HepG2 (cell line): ENCODE data around the gene GALNT9. TPM values are rescaled to one million over a fixed set of nuclear protein-coding genes. Genes with fewer than 3 reads are reported as not detected.

Experiments
- ATAC-seq: fragments of 200-7000 bp; cut with Tn5 transposase; 3 replicates; pipeline ENCODE4 v1.9.1; 2020; ENCODE audit warnings: mild to moderate bottlenecking, moderate library complexity
- BruUV-seq: library from RNA; stranded (reverse); fragments of 400-500 nt; replicated peaks from 2 replicates; lab custom pipeline; 2021; lab: Mats Ljungman, UMichigan
- CTCF ChIA-PET: fragments of 300-600 bp; formaldehyde crosslinking; extraction: SDS; loops from one replicate; lab custom pipeline; 2021; ENCODE audit warnings: low total read pairs, inconsistent platforms, low intra/inter-chr PET ratio; lab: Yijun Ruan, JAX
- POLR2A ChIA-PET: fragments of 350-600 bp; sonication (Branson Sonifier 250); formaldehyde crosslinking; loops from one replicate; lab custom pipeline; 2020; ENCODE audit warnings: antibody characterized with exemption, inconsistent platforms; lab: Yijun Ruan, JAX
- DNase-seq: peaks from one replicate; pipeline ENCODE4 v3.0.0-alpha.2; 2015; ENCODE audit warnings: low spot score
- FAIRE-seq: peaks from 3 replicates; lab custom pipeline; 2011; peaks lifted over from hg19 to GRCh38; lab: Jason Lieb, UNC
- H2AFZ ChIP-seq: one replicate; pipeline ENCODE4 v1.6.1; 2011; ENCODE audit warnings: low read length, inconsistent platforms
- H3K27ac ChIP-seq: fragments of 300-600 bp; 3 replicates; pipeline ENCODE4 v1.8.0; 2011; ENCODE audit warnings: mixed run types, mild to moderate bottlenecking, mixed read lengths, low read length, inconsistent platforms; ENCODE audit not compliant: insufficient read depth; ENCODE audit errors: extremely low read length
- H3K27me3 ChIP-seq, 2 experiments: fragments of 200-600 bp in 1 of 2; 2 replicates in 1 of 2; 3 replicates in 1 of 2; pipeline versions ENCODE4 v1.6.0 to v1.8.0; 2011; ENCODE audit warnings: low read length in 2 of 2, mild to moderate bottlenecking in 2 of 2, moderate library complexity in 2 of 2, inconsistent platforms in 1 of 2; ENCODE audit not compliant: insufficient read depth in 2 of 2, control insufficient read depth in 1 of 2
- H3K36me3 ChIP-seq, 2 experiments: fragments of 200-600 bp in 1 of 2; replicated peaks in 1 of 2; 2 replicates in 1 of 2; 3 replicates in 1 of 2; pipeline versions ENCODE4 v1.5.1 to v1.8.0; 2011; ENCODE audit warnings: low read length in 2 of 2, inconsistent platforms in 1 of 2; ENCODE audit not compliant: insufficient read depth in 2 of 2, control insufficient read depth in 1 of 2
- H3K4me1 ChIP-seq: 2 replicates; pipeline ENCODE4 v1.5.1; 2012; ENCODE audit warnings: low read length, inconsistent platforms; ENCODE audit not compliant: insufficient read depth
- H3K4me2 ChIP-seq: 2 replicates; pipeline ENCODE4 v1.6.0; 2011; ENCODE audit warnings: low read depth, low read length, inconsistent platforms
- H3K4me3 ChIP-seq, 3 experiments: fragments of 200-600 bp in 1 of 3; sonication (generic), shearing (Covaris generic) in 1 of 3; replicated peaks in 1 of 3; 2 replicates each; pipeline ENCODE4 v1.5.1; 2011 to 2016; ENCODE audit warnings: low read length in 3 of 3, inconsistent platforms in 2 of 3, low read depth in 2 of 3, mild to moderate bottlenecking in 2 of 3, control low read depth in 1 of 3, mixed read lengths in 1 of 3; ENCODE audit not compliant: insufficient read depth in 1 of 3
- H3K79me2 ChIP-seq: one replicate; pipeline ENCODE4 v1.6.1; 2011; ENCODE audit warnings: low read length, inconsistent platforms; ENCODE audit not compliant: insufficient read depth
- H3K9ac ChIP-seq: 2 replicates; pipeline ENCODE4 v1.6.0; 2011; ENCODE audit warnings: mild to moderate bottlenecking, low read depth, low read length, inconsistent platforms; ENCODE audit not compliant: insufficient read depth
- H3K9me3 ChIP-seq: 2 replicates; pipeline ENCODE4 v1.5.1; 2012; ENCODE audit warnings: mild to moderate bottlenecking, low read length
- H4K20me1 ChIP-seq: 2 replicates; pipeline ENCODE4 v1.6.0; 2011; ENCODE audit warnings: inconsistent platforms, mild to moderate bottlenecking, low read length, moderate library complexity; ENCODE audit not compliant: insufficient read depth
- DPF2 ChIP-seq: sonication (generic); formaldehyde crosslinking; IDR thresholded peaks from 2 replicates; pipeline ENCODE4 v1.4.0; 2020; ENCODE audit warnings: mild to moderate bottlenecking, low read depth, missing genetic modification reagents, borderline replicate concordance
- GATAD1 ChIP-seq: IDR thresholded peaks from 2 replicates; pipeline ENCODE4 v1.6.1; 2016; ENCODE audit warnings: missing genetic modification reagents, missing compliant biosample characterization
- KAT8 ChIP-seq: IDR thresholded peaks from 2 replicates; pipeline ENCODE4 v1.6.1; 2016; ENCODE audit warnings: missing genetic modification reagents, missing compliant biosample characterization
- KLF11 ChIP-seq: IDR thresholded peaks from 2 replicates; pipeline ENCODE4 v1.6.1; 2016; ENCODE audit warnings: missing compliant biosample characterization
- MED8 ChIP-seq: sonication (generic); formaldehyde crosslinking; IDR thresholded peaks from 2 replicates; pipeline ENCODE4 v1.8.1; 2023; ENCODE audit warnings: mild to moderate bottlenecking, missing genetic modification reagents; ENCODE audit not compliant: insufficient replicate concordance
- NFAT5 ChIP-seq: sonication (generic); formaldehyde crosslinking; IDR thresholded peaks from 2 replicates; pipeline ENCODE4 v1.4.0; 2020; ENCODE audit warnings: missing genetic modification reagents
- ZNF441 ChIP-seq: sonication (generic); formaldehyde crosslinking; IDR thresholded peaks from 2 replicates; pipeline ENCODE4 v1.7.0; 2021; ENCODE audit warnings: missing genetic modification reagents, borderline replicate concordance
- ZNF563 ChIP-seq: sonication (generic); formaldehyde crosslinking; IDR thresholded peaks from 2 replicates; pipeline ENCODE4 v1.8.0; 2022; ENCODE audit warnings: mild to moderate bottlenecking, moderate library complexity, missing genetic modification reagents
- ZNF768 ChIP-seq: sonication (generic); formaldehyde crosslinking; IDR thresholded peaks from 2 replicates; pipeline ENCODE4 v1.4.0; 2020; ENCODE audit warnings: missing genetic modification reagents
- WGBS: methylation state at CpG from one replicate; pipeline ENCODE4 v1.1.6; 2017; ENCODE audit warnings: low lambda C conversion rate; 5-methylcytosine and 5-hydroxymethylcytosine counted together
- in situ Hi-C: cut with HindIII; loops from 2 replicates; pipeline ENCODE4 v1.10.0; 2017; ENCODE audit warnings: low pct_unique_long_range_greater_than_20kb; ENCODE audit not compliant: extremely low pct_ligation_motif_present
- intact Hi-C: fragments of 100-400 bp; cut with micrococcal nuclease; formaldehyde crosslinking; loops from one replicate; pipeline ENCODE4 v1.10.0; 2022; ENCODE audit not compliant: unreplicated experiment
- polyA plus RNA-seq, 8 experiments: library from polyadenylated mRNA; depleted of rRNA in 3 of 8; stranded (reverse) in 7 of 8; unstranded in 1 of 8; fragments of >200 nt; fragmentation: Illumina TruSeq in 4 of 8; extraction: Trizol in 4 of 8; gene quantifications; 2 replicates each; pipeline versions ENCODE4 v1.2.1 to v1.2.3, GENCODE V29; 2011 to 2016; ENCODE audit warnings: low read depth in 4 of 8, missing spikeins in 1 of 8, mixed read lengths in 1 of 8; ENCODE audit not compliant: insufficient read depth in 1 of 8
- total RNA-seq, 5 experiments: library from RNA; depleted of rRNA; stranded (reverse); fragments of >200 nt; fragmentation: Illumina TruSeq; extraction: Trizol; gene quantifications; 2 replicates each; pipeline ENCODE4 v1.2.3, GENCODE V29; 2016; ENCODE audit warnings: low read depth in 1 of 5
- TF ChIP-seq, protein P1 (sequence below): sonication (generic); formaldehyde crosslinking; IDR thresholded peaks from 2 replicates; pipeline ENCODE4 v1.5.1; 2020; ENCODE audit warnings: mild to moderate bottlenecking, missing genetic modification reagents, moderate library complexity
- TF ChIP-seq, protein P2 (sequence below): sonication (generic); formaldehyde crosslinking; IDR thresholded peaks from 2 replicates; pipeline ENCODE4 v1.5.1; 2020; ENCODE audit warnings: missing genetic modification reagents, mild to moderate bottlenecking, borderline replicate concordance

GALNT9 gene
- total and polyA plus RNA-seq, 2 of the 13 experiments (the other 11 are each of a cell fraction or from before 2014, with no cell fraction given): 0.04 TPM; not detected in 1

GRCh38 chr12:132312516-132312915 lies 16.9 kb downstream of the GALNT9 start:
- H2AFZ ChIP-seq: no peak overlapping the region
- H3K79me2 ChIP-seq: no peaks in the 10 kb centered on the region
- peaks cover 10% of the 10 kb centered on the region; the same call in 1 of the 2 replicates for H3K9me3 ChIP-seq
- no peak overlapping the region for H3K4me3 ChIP-seq
- BruUV-seq: no TSS peak
- in situ Hi-C loops: no loop called here
- peaks cover 4% of the 10 kb centered on the region; the same call in 1 of the 2 replicates for H4K20me1 ChIP-seq
- no peaks in the 10 kb centered on the region for H3K36me3 ChIP-seq
- DNase-seq: no peak
- FAIRE-seq: no peak
- intact Hi-C loops: no loop called here
- ChIA-PET CTCF (no interaction called here), POLR2A (no interaction called here)
- no peak for ATAC-seq
- H3K27ac ChIP-seq: no peak overlapping the region
- 0% methylated on average over 3 of the region's 6 CpGs for WGBS
- no peak overlapping the region for H3K9ac ChIP-seq
- H3K27me3 ChIP-seq: peaks cover 7 to 71% of the 10 kb centered on the region in 2 experiments; a peak in 4 of 5 replicates
- no peaks in the 10 kb centered on the region for H3K4me1 ChIP-seq
- H3K4me2 ChIP-seq: no peak overlapping the region
- TF ChIP-seq ZNF768 (CRISPR knock-in tag): no peak
- TF ChIP-seq KLF11: no peak
- TF ChIP-seq, protein P1, sequence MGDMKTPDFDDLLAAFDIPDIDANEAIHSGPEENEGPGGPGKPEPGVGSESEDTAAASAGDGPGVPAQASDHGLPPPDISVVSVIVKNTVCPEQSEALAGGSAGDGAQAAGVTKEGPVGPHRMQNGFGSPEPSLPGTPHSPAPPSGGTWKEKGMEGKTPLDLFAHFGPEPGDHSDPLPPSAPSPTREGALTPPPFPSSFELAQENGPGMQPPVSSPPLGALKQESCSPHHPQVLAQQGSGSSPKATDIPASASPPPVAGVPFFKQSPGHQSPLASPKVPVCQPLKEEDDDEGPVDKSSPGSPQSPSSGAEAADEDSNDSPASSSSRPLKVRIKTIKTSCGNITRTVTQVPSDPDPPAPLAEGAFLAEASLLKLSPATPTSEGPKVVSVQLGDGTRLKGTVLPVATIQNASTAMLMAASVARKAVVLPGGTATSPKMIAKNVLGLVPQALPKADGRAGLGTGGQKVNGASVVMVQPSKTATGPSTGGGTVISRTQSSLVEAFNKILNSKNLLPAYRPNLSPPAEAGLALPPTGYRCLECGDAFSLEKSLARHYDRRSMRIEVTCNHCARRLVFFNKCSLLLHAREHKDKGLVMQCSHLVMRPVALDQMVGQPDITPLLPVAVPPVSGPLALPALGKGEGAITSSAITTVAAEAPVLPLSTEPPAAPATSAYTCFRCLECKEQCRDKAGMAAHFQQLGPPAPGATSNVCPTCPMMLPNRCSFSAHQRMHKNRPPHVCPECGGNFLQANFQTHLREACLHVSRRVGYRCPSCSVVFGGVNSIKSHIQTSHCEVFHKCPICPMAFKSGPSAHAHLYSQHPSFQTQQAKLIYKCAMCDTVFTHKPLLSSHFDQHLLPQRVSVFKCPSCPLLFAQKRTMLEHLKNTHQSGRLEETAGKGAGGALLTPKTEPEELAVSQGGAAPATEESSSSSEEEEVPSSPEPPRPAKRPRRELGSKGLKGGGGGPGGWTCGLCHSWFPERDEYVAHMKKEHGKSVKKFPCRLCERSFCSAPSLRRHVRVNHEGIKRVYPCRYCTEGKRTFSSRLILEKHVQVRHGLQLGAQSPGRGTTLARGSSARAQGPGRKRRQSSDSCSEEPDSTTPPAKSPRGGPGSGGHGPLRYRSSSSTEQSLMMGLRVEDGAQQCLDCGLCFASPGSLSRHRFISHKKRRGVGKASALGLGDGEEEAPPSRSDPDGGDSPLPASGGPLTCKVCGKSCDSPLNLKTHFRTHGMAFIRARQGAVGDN (CRISPR knock-in tag): no peak
- TF ChIP-seq, protein P2, sequence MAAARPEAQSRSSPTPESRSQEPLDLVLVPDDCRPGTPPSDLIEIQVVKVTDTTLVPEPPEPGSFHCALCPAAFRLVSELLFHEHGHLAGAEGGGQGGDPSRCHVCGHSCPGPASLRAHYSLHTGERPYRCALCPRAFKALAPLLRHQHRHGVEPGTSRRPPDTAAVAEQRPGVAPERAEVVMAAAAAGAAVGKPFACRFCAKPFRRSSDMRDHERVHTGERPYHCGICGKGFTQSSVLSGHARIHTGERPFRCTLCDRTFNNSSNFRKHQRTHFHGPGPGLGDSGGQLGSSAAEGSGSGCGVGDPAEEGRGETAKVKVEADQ: no peak
- no peak for TF ChIP-seq MED8 (CRISPR knock-in tag)
- no peak for TF ChIP-seq ZNF563 (CRISPR knock-in tag)
- TF ChIP-seq GATAD1 (CRISPR knock-in tag): no peak
- no peak for TF ChIP-seq NFAT5 (CRISPR knock-in tag)
- TF ChIP-seq KAT8: no peak
- no peak for TF ChIP-seq ZNF441
- no peak for TF ChIP-seq DPF2 (CRISPR knock-in tag)
